ENCODE results near the gene TMEM178B.

Gene TMEM178B

DNA sequence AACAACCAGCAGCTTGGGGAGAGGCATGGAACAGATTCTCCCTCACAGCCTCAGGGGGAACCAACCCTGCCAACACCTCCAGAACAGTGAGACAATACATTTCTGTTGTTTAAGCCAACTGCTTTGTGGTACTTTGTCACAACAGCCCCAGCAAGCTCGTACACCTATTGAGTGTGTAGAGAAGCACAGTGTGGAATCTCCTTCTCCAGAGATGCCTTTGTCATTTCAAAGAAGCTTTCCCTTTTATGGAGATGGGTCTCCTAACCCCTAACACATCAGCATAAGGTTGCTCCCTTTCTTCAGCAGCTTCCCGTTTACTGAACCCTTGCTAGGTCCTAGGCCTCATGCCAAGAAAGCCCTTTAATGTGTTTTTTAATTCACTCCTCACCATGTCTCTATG lies 416.6 kb downstream of the TMEM178B start:
- Histone ChIP-seq H3K27me3 (ENCODE audit: insufficient read depth, insufficient read length) (no peaks in the 10 kb centered on the region), H3K4me1 (ENCODE audit: insufficient read depth, insufficient read length) (no peaks in the 10 kb centered on the region), H3K9me3 (ENCODE audit: insufficient read depth, low read length) (no peaks in the 10 kb centered on the region), H3K9ac (ENCODE audit: insufficient read length, low read depth) (no peak overlapping the region), H3K4me3 (ENCODE audit: insufficient read length, low read depth) (no peak overlapping the region), H3K36me3 (ENCODE audit: insufficient read depth, insufficient read length, low read length) (no peaks in the 10 kb centered on the region)
- TF ChIP-seq SUZ12 (IDR thresholded peaks at IDR 0.05; ENCODE audit: extremely low read depth, insufficient read depth, insufficient read length): no peak
- TF ChIP-seq ZNF274 (IDR thresholded peaks at IDR 0.05; ENCODE audit: low read depth, low read length): no peak
- TF ChIP-seq YY1 (IDR thresholded peaks at IDR 0.05; ENCODE audit: insufficient read depth, insufficient read length): no peak
- DNase-seq (ENCODE audit: low read depth, low spot score): peak; percentile 60

DNA sequence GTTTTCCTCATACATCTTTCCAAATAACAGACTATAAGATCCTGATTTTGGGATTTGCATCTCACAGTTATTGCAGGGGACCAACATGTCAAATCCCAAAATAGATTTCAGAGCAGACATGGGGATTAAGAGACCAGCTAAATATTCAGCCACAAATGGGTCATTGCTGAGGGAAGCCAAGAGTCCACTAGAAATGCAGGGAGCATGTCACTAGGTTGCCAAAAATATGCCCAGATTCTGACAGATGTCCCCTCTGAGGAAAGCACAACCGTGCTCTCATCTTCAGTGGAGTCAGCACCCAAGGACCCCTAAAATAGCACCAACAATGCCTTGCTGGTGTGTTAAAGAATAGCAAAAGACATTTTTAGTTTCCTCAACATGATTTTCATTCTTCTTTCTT lies 421.2 kb downstream of the TMEM178B start:
- H3K36me3 ChIP-seq (ENCODE audit: insufficient read depth, insufficient read length, low read length): no peaks in the 10 kb centered on the region
- H3K9ac ChIP-seq (ENCODE audit: insufficient read length, low read depth): no peak overlapping the region
- peaks cover 4% of the 10 kb centered on the region for H3K27me3 ChIP-seq (ENCODE audit: insufficient read depth, insufficient read length)
- TF ChIP-seq YY1 (IDR thresholded peaks at IDR 0.05; ENCODE audit: insufficient read depth, insufficient read length) (no peak), ZNF274 (IDR thresholded peaks at IDR 0.05; ENCODE audit: low read depth, low read length) (no peak), SUZ12 (IDR thresholded peaks at IDR 0.05; ENCODE audit: extremely low read depth, insufficient read depth, insufficient read length) (no peak)
- no peaks in the 10 kb centered on the region for H3K4me1 ChIP-seq (ENCODE audit: insufficient read depth, insufficient read length)
- H3K9me3 ChIP-seq (ENCODE audit: insufficient read depth, low read length): no peaks in the 10 kb centered on the region
- no peak for DNase-seq (ENCODE audit: low read depth, low spot score)
- no peak overlapping the region for H3K4me3 ChIP-seq (ENCODE audit: insufficient read length, low read depth)

DNA sequence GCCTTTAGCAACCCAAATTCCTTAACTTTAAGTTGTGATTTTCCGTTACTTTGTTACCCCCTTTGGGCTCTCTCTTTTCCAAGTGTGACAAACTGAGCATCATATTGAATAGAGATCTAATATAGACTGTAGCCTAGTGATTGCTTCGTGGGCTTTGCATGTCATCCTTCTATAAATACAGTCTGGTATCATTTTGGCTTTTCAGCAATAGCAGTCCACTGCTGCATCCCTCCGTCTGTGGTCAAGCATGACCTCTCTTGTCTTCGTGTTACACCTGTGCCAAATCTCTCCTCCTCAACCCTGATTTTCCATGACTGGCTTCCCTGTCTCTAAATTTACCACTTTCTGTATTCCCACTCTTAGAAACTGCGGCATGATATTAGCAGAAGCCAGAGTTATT lies 423.5 kb downstream of the TMEM178B start:
- TF ChIP-seq YY1 (IDR thresholded peaks at IDR 0.05; ENCODE audit: insufficient read depth, insufficient read length) (no peak), SUZ12 (IDR thresholded peaks at IDR 0.05; ENCODE audit: extremely low read depth, insufficient read depth, insufficient read length) (no peak), ZNF274 (IDR thresholded peaks at IDR 0.05; ENCODE audit: low read depth, low read length) (no peak)
- Histone ChIP-seq H3K4me1 (ENCODE audit: insufficient read depth, insufficient read length) (no peaks in the 10 kb centered on the region), H3K9me3 (ENCODE audit: insufficient read depth, low read length) (no peaks in the 10 kb centered on the region), H3K27me3 (ENCODE audit: insufficient read depth, insufficient read length) (peaks cover 4% of the 10 kb centered on the region), H3K36me3 (ENCODE audit: insufficient read depth, insufficient read length, low read length) (no peaks in the 10 kb centered on the region), H3K9ac (ENCODE audit: insufficient read length, low read depth) (no peak overlapping the region), H3K4me3 (ENCODE audit: insufficient read length, low read depth) (no peak overlapping the region)
- no peak for DNase-seq (ENCODE audit: low read depth, low spot score)

DNA sequence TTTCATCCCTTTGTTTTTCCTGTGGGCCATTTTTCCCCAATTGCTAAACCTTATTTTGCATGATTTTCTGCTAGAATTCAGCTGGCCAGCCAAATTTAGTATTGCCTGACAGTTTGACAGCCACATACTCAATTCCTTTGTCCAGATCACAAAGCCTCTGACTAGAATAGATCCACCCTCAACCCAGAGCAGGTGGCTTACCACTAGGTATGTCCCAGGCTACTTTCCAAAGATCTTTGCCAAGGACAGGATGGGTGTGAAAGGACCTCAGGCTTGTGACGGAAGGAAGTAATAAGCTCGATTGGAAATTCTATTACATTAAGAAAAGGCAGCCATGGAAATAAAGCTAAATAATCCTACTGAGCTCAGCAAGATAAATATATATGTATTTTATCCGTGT lies 426.7 kb downstream of the TMEM178B start:
- Histone ChIP-seq H3K36me3 (ENCODE audit: insufficient read depth, insufficient read length, low read length) (no peaks in the 10 kb centered on the region), H3K4me3 (ENCODE audit: insufficient read length, low read depth) (no peak overlapping the region), H3K9me3 (ENCODE audit: insufficient read depth, low read length) (no peaks in the 10 kb centered on the region), H3K27me3 (ENCODE audit: insufficient read depth, insufficient read length) (peaks cover 4% of the 10 kb centered on the region), H3K9ac (ENCODE audit: insufficient read length, low read depth) (no peak overlapping the region), H3K4me1 (ENCODE audit: insufficient read depth, insufficient read length) (no peaks in the 10 kb centered on the region)
- no peak for DNase-seq (ENCODE audit: low read depth, low spot score)
- TF ChIP-seq YY1 (IDR thresholded peaks at IDR 0.05; ENCODE audit: insufficient read depth, insufficient read length) (no peak), ZNF274 (IDR thresholded peaks at IDR 0.05; ENCODE audit: low read depth, low read length) (no peak), SUZ12 (IDR thresholded peaks at IDR 0.05; ENCODE audit: extremely low read depth, insufficient read depth, insufficient read length) (no peak)

GRCh38 chr7:141501451-141501850 lies 427.6 kb downstream of the TMEM178B start:
- TF ChIP-seq ZNF274 (IDR thresholded peaks at IDR 0.05; ENCODE audit: low read depth, low read length) (no peak), SUZ12 (IDR thresholded peaks at IDR 0.05; ENCODE audit: extremely low read depth, insufficient read depth, insufficient read length) (no peak), YY1 (IDR thresholded peaks at IDR 0.05; ENCODE audit: insufficient read depth, insufficient read length) (no peak)
- H3K9me3 ChIP-seq (ENCODE audit: insufficient read depth, low read length): no peaks in the 10 kb centered on the region

DNA sequence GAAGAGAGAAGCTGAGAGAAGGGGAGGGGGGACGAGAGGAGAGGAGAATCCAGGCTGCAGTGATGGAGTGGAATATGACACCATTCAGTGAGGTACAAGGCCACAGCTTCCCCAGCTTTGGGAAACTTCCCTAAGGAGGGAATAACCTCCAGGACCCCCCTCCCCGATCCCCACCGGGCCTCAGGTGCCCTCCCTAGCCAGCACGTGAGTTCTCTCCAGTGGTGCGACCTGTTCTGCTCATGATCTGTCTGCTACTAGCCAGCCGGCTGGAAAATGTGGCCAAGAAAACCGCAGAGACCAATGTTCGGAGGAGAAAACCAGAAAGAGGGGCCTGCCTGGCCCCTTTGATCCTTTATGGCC lies 437.4 kb downstream of the TMEM178B start:
- Histone ChIP-seq H3K36me3 (ENCODE audit: insufficient read depth, insufficient read length, low read length) (no peaks in the 10 kb centered on the region), H3K4me1 (ENCODE audit: insufficient read depth, insufficient read length) (peaks cover 3% of the 10 kb centered on the region), H3K27me3 (ENCODE audit: insufficient read depth, insufficient read length) (no peaks in the 10 kb centered on the region), H3K4me3 (ENCODE audit: insufficient read length, low read depth) (no peak overlapping the region), H3K9me3 (ENCODE audit: insufficient read depth, low read length) (peaks cover 9% of the 10 kb centered on the region; the same call in 1 of the 2 replicates), H3K9ac (ENCODE audit: insufficient read length, low read depth) (no peak overlapping the region)
- TF ChIP-seq SUZ12 (IDR thresholded peaks at IDR 0.05; ENCODE audit: extremely low read depth, insufficient read depth, insufficient read length): no peak
- TF ChIP-seq ZNF274 (IDR thresholded peaks at IDR 0.05; ENCODE audit: low read depth, low read length): no peak
- TF ChIP-seq YY1 (IDR thresholded peaks at IDR 0.05; ENCODE audit: insufficient read depth, insufficient read length): no peak
- DNase-seq (ENCODE audit: low read depth, low spot score): no peak

More at GRCh38 chr7:141501451-141501850, 427.6 kb downstream of the TMEM178B start:
- no peaks in the 10 kb centered on the region for H3K4me1 ChIP-seq (ENCODE audit: insufficient read depth, insufficient read length)
- H3K9ac ChIP-seq (ENCODE audit: insufficient read length, low read depth): no peak overlapping the region
- H3K27me3 ChIP-seq (ENCODE audit: insufficient read depth, insufficient read length): peaks cover 4% of the 10 kb centered on the region
- DNase-seq (ENCODE audit: low read depth, low spot score): no peak
- no peak overlapping the region for H3K4me3 ChIP-seq (ENCODE audit: insufficient read length, low read depth)
- no peaks in the 10 kb centered on the region for H3K36me3 ChIP-seq (ENCODE audit: insufficient read depth, insufficient read length, low read length)

- peaks cover 3% of the 10 kb centered on the region for H3K4me1 ChIP-seq (ENCODE audit: insufficient read depth, insufficient read length)
- peaks cover 9% of the 10 kb centered on the region; the same call in 1 of the 2 replicates for H3K9me3 ChIP-seq (ENCODE audit: insufficient read depth, low read length)
- no peak overlapping the region for H3K9ac ChIP-seq (ENCODE audit: insufficient read length, low read depth)
- H3K36me3 ChIP-seq (ENCODE audit: insufficient read depth, insufficient read length, low read length): no peaks in the 10 kb centered on the region
- no peaks in the 10 kb centered on the region for H3K27me3 ChIP-seq (ENCODE audit: insufficient read depth, insufficient read length)
- no peak for TF ChIP-seq YY1 (IDR thresholded peaks at IDR 0.05; ENCODE audit: insufficient read depth, insufficient read length)
- H3K4me3 ChIP-seq (ENCODE audit: insufficient read length, low read depth): no peak overlapping the region
- no peak for DNase-seq (ENCODE audit: low read depth, low spot score)
These were observed 438.0 kb downstream of the TMEM178B start for GRCh38 chr7:141511676-141512396.

Measured in NT2/D1 (cell line).